ENCODE data around the gene ECI1. TPM values are rescaled to one million over a fixed set of nuclear protein-coding genes. Genes with fewer than 3 reads are reported as not detected.

Gene ECI1
- total RNA-seq, 1 experiment from 2014 or later: 140 TPM

- no peak overlapping the region for H3K4me3 ChIP-seq (replicated peaks in 1 of 2; ENCODE audit: low read depth in 1 of 2, low read length in 2 of 2)
- no TSS peak for BruUV-seq (replicated peaks)
- H3K9ac ChIP-seq (ENCODE audit: low read length): no peak overlapping the region
- POLR2A ChIA-PET: no interaction called here
- H3K36me3 ChIP-seq (ENCODE audit: control insufficient read depth in 1 of 2, insufficient read depth in 2 of 2, low read length in 2 of 2): no peaks in the 10 kb centered on the region
- H3K79me2 ChIP-seq (ENCODE audit: insufficient read depth, low read length): no peaks in the 10 kb centered on the region
- H3K27me3 ChIP-seq (ENCODE audit: insufficient read depth, low read length): no peaks in the 10 kb centered on the region
- no peaks in the 10 kb centered on the region for H4K20me1 ChIP-seq (ENCODE audit: insufficient read depth)
- CTCF ChIA-PET: no interaction called here
- no peaks in the 10 kb centered on the region for H3K9me2 ChIP-seq (ENCODE audit: insufficient read depth)
- DNase-seq (ENCODE audit: low read depth, low spot score): no peak
- no peak for ATAC-seq
- no peak for TF ChIP-seq ATF3 (IDR thresholded peaks at IDR 0.05)
- no peak for TF ChIP-seq FOSL1 (IDR thresholded peaks at IDR 0.05; ENCODE audit: low read depth)
- TF ChIP-seq CBX3 (IDR thresholded peaks at IDR 0.05; ENCODE audit: low read depth): no peak
- no peak for TF ChIP-seq POLR2AphosphoS5 (IDR thresholded peaks at IDR 0.05; ENCODE audit: low read depth, low read length)
- TF ChIP-seq CEBPB (IDR thresholded peaks at IDR 0.05; ENCODE audit: low read depth): no peak
- TF ChIP-seq EZH2phosphoT487 (IDR thresholded peaks at IDR 0.05; ENCODE audit: borderline replicate concordance): no peak
- TF ChIP-seq ZNF274 (IDR thresholded peaks at IDR 0.05; ENCODE audit: low read depth, low read length): no peak
- no peak for TF ChIP-seq CTCF (IDR thresholded peaks at IDR 0.05 in 2 of 3, conservative IDR thresholded peaks at IDR 0.05 in 1 of 3; ENCODE audit: borderline replicate concordance in 1 of 3, insufficient read depth in 1 of 3, low read depth in 2 of 3, low read length in 2 of 3)
- no peak for TF ChIP-seq EZH2 (IDR thresholded peaks at IDR 0.05)
- no peak for TF ChIP-seq EGR1 (IDR thresholded peaks at IDR 0.05; ENCODE audit: low read depth)
- TF ChIP-seq SP1 (IDR thresholded peaks at IDR 0.05; ENCODE audit: low read depth): no peak
- no peak for TF ChIP-seq ELF1 (IDR thresholded peaks at IDR 0.05; ENCODE audit: borderline replicate concordance, low read depth)
- TF ChIP-seq RAD21 (IDR thresholded peaks at IDR 0.05; ENCODE audit: low read depth): no peak
- no peak for TF ChIP-seq SIN3A (IDR thresholded peaks at IDR 0.05; ENCODE audit: low read depth)
- no peak for TF ChIP-seq SRF (IDR thresholded peaks at IDR 0.05; ENCODE audit: low read depth)
- TF ChIP-seq REST (IDR thresholded peaks at IDR 0.05; ENCODE audit: low read depth): no peak
- TF ChIP-seq YY1 (IDR thresholded peaks at IDR 0.05; ENCODE audit: extremely low read depth, insufficient replicate concordance, low read depth, low read length): no peak
- TF ChIP-seq JUND (IDR thresholded peaks at IDR 0.05): no peak
- no peak for TF ChIP-seq POLR2A (IDR thresholded peaks at IDR 0.05; ENCODE audit: borderline replicate concordance, extremely low read depth, insufficient read depth, insufficient read length)
- H3K27ac ChIP-seq (ENCODE audit: low read depth, low read length): no peak overlapping the region
- intact Hi-C loops (cut with micrococcal nuclease): no loop called here
- H3K4me2 ChIP-seq (ENCODE audit: low read length): no peak overlapping the region
- H3K9me3 ChIP-seq (ENCODE audit: control insufficient read depth in 1 of 2, insufficient read depth in 1 of 2, low read depth in 1 of 2, low read length in 2 of 2): no peaks in the 10 kb centered on the region
- H2AFZ ChIP-seq (ENCODE audit: low read depth, low read length, poor library complexity, severe bottlenecking): no peak overlapping the region
- RAD21 ChIA-PET (ENCODE audit: low non-redundant PET in 1 of 2, low total read pairs in 2 of 2, uncharacterized antibody in 2 of 2, unreplicated experiment in 2 of 2): no interaction called here
- H3K4me1 ChIP-seq (ENCODE audit: control insufficient read depth in 1 of 2, insufficient read depth in 2 of 2, low read length in 2 of 2): peaks cover 7 to 14% of the 10 kb centered on the region in 2 experiments
Observed at GRCh38 chr16:2200313-2200712, 51.1 kb downstream of the ECI1 start.

Data from HCT116 (cell line).